Stomach (tissue), 9 donors: ENCODE results near the gene CAV1. TPM values are rescaled to one million over a fixed set of nuclear protein-coding genes. Genes with fewer than 3 reads are reported as not detected.

Experiments
- DNase-seq, 2 donors: peaks; one replicate each; pipeline versions ENCODE4 v3.0.0 to v3.0.0-alpha.2; 2013 to 2019
- H3K27ac ChIP-seq, 5 donors: fragments of 200-600 bp in 4 of 5; sonication (generic) in 4 of 5; one replicate each; pipeline ENCODE4 v1.5.1; 2013 to 2019; ENCODE audit warnings: mild to moderate bottlenecking in 1 of 5, moderate library complexity in 1 of 5
- H3K27me3 ChIP-seq, 3 donors: fragments of 200-600 bp; sonication (generic); one replicate each; pipeline ENCODE4 v1.5.1; 2017 to 2019; ENCODE audit warnings: mixed run types in 1 of 3
- H3K36me3 ChIP-seq, 4 donors: fragments of 200-600 bp; sonication (generic); 1 replicate in 3 of 4; 2 replicates in 1 of 4; pipeline ENCODE4 v1.5.1; 2016 to 2019
- H3K4me1 ChIP-seq, 4 donors: fragments of 200-600 bp; sonication (generic); one replicate each; pipeline ENCODE4 v1.5.1; 2016 to 2019
- H3K4me3 ChIP-seq, 4 donors: fragments of 200-600 bp; sonication (generic) in 3 of 4; one replicate each; pipeline ENCODE4 v1.5.1; 2016 to 2019; ENCODE audit warnings: mild to moderate bottlenecking in 1 of 4
- H3K9me3 ChIP-seq, 4 donors: fragments of 200-600 bp; sonication (generic); one replicate each; pipeline ENCODE4 v1.5.1; 2016 to 2019
- EP300 ChIP-seq: sonication (generic); formaldehyde crosslinking; IDR thresholded peaks from one replicate; pipeline ENCODE4 v1.6.1; 2017; ENCODE audit warnings: antibody characterized with exemption
- POLR2A ChIP-seq, 4 donors: fragments of 450-650 bp; IDR thresholded peaks; one replicate each; pipeline ENCODE4 v1.6.1; 2016; ENCODE audit warnings: antibody characterized with exemption in 4 of 4, control low read depth in 2 of 4, mild to moderate bottlenecking in 1 of 4, moderate library complexity in 1 of 4
- POLR2AphosphoS5 ChIP-seq, 3 donors: sonication (generic); formaldehyde crosslinking; IDR thresholded peaks; one replicate each; pipeline ENCODE4 v1.6.1; 2016; ENCODE audit warnings: antibody characterized with exemption in 3 of 3
- WGBS, 5 donors: extraction: QIAGEN DNeasy Blood & Tissue Kit in 3 of 5; methylation state at CpG; one replicate each; pipeline versions ENCODE4 v1.1.5 to v1.1.7; 2013 to 2018; 5-methylcytosine and 5-hydroxymethylcytosine counted together
- intact Hi-C: fragments of 100-400 bp; cut with DNase I; formaldehyde crosslinking; loops from one replicate; pipeline ENCODE4 v1.15.1; 2023; ENCODE audit warnings: low total_unique reads
- polyA plus RNA-seq, 3 donors: library from polyadenylated mRNA; stranded (reverse); fragments of 200-250 nt; gene quantifications; one replicate each; pipeline ENCODE4 v1.2.3, GENCODE V29; 2013
- total RNA-seq, 5 donors: library from RNA; depleted of rRNA; stranded (reverse); fragments of >200 nt; gene quantifications; one replicate each; pipeline versions ENCODE4 v1.1.0 to v1.2.3, GENCODE V29; 2014 to 2016
- TF ChIP-seq, protein P1 (sequence below), 7 experiments: fragments of 450-650 bp in 4 of 7; fragments of 200-600 bp in 3 of 7; sonication (generic) in 3 of 7; IDR thresholded peaks; one replicate each; pipeline ENCODE4 v1.5.1; 2016 to 2019; ENCODE audit warnings: antibody characterized with exemption in 7 of 7, control low read depth in 2 of 7, mild to moderate bottlenecking in 1 of 7
- donor health status: healthy with polysubstance abuse.
- donor health status: Bipolar disorder and iron deficiency.
- donor health status: healthy.

CAV1 gene
- total and polyA plus RNA-seq, 8 donors = 18.5 to 719 (median 86.7) TPM

DNA sequence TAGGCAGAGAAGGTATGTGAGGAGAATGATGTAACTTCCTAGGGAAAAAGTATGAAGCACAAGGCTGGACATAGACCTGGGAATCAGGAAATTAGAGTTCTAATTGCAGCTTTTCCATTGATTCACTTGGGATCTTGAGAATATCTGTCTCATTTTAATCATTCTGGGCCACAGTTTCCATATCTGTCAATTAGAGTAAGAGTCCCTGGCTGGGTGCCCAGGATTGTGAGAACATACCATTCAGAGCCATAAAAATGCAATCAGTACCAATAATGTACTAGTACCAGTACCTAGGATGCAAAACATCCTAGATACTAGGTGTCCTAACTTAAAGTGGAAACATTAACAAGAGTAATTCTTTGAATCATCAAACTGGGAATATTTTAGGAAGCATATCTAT lies 29.6 kb downstream of the CAV1 start:
- TF ChIP-seq POLR2A (IDR thresholded peaks at IDR 0.05) (no peak), EP300 (no peak), POLR2AphosphoS5 (IDR thresholded peaks at IDR 0.05) (no peak)
- TF ChIP-seq, protein P1, sequence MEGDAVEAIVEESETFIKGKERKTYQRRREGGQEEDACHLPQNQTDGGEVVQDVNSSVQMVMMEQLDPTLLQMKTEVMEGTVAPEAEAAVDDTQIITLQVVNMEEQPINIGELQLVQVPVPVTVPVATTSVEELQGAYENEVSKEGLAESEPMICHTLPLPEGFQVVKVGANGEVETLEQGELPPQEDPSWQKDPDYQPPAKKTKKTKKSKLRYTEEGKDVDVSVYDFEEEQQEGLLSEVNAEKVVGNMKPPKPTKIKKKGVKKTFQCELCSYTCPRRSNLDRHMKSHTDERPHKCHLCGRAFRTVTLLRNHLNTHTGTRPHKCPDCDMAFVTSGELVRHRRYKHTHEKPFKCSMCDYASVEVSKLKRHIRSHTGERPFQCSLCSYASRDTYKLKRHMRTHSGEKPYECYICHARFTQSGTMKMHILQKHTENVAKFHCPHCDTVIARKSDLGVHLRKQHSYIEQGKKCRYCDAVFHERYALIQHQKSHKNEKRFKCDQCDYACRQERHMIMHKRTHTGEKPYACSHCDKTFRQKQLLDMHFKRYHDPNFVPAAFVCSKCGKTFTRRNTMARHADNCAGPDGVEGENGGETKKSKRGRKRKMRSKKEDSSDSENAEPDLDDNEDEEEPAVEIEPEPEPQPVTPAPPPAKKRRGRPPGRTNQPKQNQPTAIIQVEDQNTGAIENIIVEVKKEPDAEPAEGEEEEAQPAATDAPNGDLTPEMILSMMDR (IDR thresholded peaks at IDR 0.05) = no peak
- H3K9me3 ChIP-seq = no peaks in the 10 kb centered on the region
- H3K36me3 ChIP-seq = peaks cover 0 to 6% (median 3%) of the 10 kb centered on the region in 4 donors
- H3K4me3 ChIP-seq = no peak overlapping the region
- no peaks in the 10 kb centered on the region for H3K27me3 ChIP-seq
- intact Hi-C loops = no loop called here
- H3K4me1 ChIP-seq = peaks cover 0 to 44% (median 7%) of the 10 kb centered on the region in 4 donors
- peak overlapping the region in 4 of 5 donors; percentile 23 to 85 (median 32) for H3K27ac ChIP-seq
- DNase-seq = no peak

GRCh38 chr7:116554911-116555310 lies 30.1 kb downstream of the CAV1 start:
- WGBS, 5 donors = 65 to 81% (median 74%) methylated on average over 4 of the region's 4 CpGs
- intact Hi-C loops = no loop called here
- Histone ChIP-seq H3K27me3 (no peaks in the 10 kb centered on the region), H3K9me3 (no peaks in the 10 kb centered on the region), H3K4me1 (peaks cover 0 to 44% (median 7%) of the 10 kb centered on the region in 4 donors), H3K27ac (peak overlapping the region in 3 of 5 donors; percentile 34 to 85 (median 52)), H3K4me3 (no peak overlapping the region), H3K36me3 (peaks cover 0 to 6% (median 4%) of the 10 kb centered on the region in 4 donors)
- DNase-seq = no peak
- TF ChIP-seq, protein P1 (IDR thresholded peaks at IDR 0.05) = no peak
- TF ChIP-seq POLR2AphosphoS5 (IDR thresholded peaks at IDR 0.05) (no peak), EP300 (no peak), POLR2A (IDR thresholded peaks at IDR 0.05) (no peak)

- Histone ChIP-seq H3K27ac (peak overlapping the region in 4 of 5 donors; percentile 15 to 85 (median 50)), H3K4me1 (peaks cover 0 to 42% (median 4%) of the 10 kb centered on the region in 4 donors), H3K9me3 (no peaks in the 10 kb centered on the region), H3K36me3 (peaks cover 0 to 8% (median 6%) of the 10 kb centered on the region in 4 donors), H3K27me3 (no peaks in the 10 kb centered on the region), H3K4me3 (no peak overlapping the region)
- WGBS, 5 donors = 63 to 76% (median 71%) methylated on average over 3 of the region's 3 CpGs
- intact Hi-C loops = no loop called here
- no peak for DNase-seq
- peak in 1 of 3 donors; percentile 19 for TF ChIP-seq POLR2AphosphoS5 (IDR thresholded peaks at IDR 0.05)
- TF ChIP-seq, protein P1 (IDR thresholded peaks at IDR 0.05) = no peak
These were observed 32.3 kb downstream of the CAV1 start for GRCh38 chr7:116557066-116557585.

DNA sequence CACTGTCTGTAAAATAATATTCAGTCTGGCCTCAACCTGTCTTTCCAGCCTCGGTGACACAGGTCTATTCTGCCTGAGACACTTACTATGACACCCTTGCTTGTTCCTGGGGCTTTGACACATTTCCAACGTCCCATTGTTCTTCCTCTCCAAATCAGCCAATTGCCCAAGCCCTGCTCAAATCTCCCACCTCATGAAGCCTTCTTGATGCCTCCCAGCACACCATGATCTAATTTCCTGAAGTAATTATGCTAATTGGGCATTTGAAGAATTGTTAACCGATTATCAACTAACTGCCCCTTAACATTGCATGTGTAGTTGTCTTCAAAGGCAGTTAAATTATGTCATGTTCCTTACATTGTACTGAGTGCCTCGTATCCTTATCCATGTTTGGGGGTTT lies 33.1 kb downstream of the CAV1 start:
- no peak overlapping the region for H3K4me3 ChIP-seq
- no peak for DNase-seq
- H3K9me3 ChIP-seq = no peaks in the 10 kb centered on the region
- peak overlapping the region in 3 of 5 donors; percentile 15 to 85 (median 61) for H3K27ac ChIP-seq
- intact Hi-C loops = no loop called here
- TF ChIP-seq, protein P1 (IDR thresholded peaks at IDR 0.05) = no peak
- no peak for TF ChIP-seq EP300
- TF ChIP-seq POLR2AphosphoS5 (IDR thresholded peaks at IDR 0.05) = no peak
- no peak for TF ChIP-seq POLR2A (IDR thresholded peaks at IDR 0.05)
- peaks cover 0 to 8% (median 6%) of the 10 kb centered on the region in 4 donors for H3K36me3 ChIP-seq
- H3K27me3 ChIP-seq = no peaks in the 10 kb centered on the region
- 73 to 90% (median 80%) methylated on average over 4 of the region's 4 CpGs for WGBS, 5 donors
- H3K4me1 ChIP-seq = peaks cover 0 to 35% (median under 1%) of the 10 kb centered on the region in 4 donors
